ENCODE measurements around the gene OSBPL8.

Gene OSBPL8, protein sequence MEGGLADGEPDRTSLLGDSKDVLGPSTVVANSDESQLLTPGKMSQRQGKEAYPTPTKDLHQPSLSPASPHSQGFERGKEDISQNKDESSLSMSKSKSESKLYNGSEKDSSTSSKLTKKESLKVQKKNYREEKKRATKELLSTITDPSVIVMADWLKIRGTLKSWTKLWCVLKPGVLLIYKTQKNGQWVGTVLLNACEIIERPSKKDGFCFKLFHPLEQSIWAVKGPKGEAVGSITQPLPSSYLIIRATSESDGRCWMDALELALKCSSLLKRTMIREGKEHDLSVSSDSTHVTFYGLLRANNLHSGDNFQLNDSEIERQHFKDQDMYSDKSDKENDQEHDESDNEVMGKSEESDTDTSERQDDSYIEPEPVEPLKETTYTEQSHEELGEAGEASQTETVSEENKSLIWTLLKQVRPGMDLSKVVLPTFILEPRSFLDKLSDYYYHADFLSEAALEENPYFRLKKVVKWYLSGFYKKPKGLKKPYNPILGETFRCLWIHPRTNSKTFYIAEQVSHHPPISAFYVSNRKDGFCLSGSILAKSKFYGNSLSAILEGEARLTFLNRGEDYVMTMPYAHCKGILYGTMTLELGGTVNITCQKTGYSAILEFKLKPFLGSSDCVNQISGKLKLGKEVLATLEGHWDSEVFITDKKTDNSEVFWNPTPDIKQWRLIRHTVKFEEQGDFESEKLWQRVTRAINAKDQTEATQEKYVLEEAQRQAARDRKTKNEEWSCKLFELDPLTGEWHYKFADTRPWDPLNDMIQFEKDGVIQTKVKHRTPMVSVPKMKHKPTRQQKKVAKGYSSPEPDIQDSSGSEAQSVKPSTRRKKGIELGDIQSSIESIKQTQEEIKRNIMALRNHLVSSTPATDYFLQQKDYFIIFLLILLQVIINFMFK

DNA sequence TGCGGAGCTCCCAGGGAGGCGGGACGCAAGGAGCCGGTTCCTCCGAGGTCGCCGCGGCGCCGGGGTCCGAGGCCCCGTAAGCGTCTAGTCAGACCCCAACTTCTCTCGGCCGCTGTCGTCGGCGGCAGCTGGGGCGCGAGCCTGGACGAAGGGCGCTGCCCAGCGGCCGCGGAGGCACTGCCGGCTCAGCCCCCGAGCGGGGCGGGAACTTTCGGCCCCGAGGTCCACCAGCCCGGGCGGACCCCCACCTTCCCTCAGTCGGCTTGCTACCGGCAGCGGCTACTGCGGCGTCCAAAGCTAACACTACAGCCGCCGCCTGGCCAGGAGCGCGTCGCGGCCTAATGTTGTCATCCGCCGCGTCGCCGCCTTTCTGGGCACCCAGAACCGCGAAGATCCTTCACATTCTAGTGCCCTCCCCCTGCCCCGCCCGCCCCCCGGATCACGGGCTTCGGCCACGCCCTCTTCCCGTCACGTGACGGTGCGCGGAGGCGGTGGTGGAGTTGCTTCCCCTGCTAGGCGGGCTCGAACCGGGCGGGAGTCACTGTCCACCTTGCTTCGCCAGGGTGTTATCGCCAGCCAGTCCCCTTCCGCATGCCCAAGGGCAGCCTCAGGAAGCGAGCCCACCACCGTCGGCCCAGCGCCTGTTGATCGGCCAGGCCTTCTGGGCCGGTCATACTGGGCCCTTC, at the start of gene OSBPL8:
Gene OSBPL8 (minus strand): TSS at position 372 of the 686 bp plus-strand sequence. CDS start 72,220 bp downstream, outside the sequence.
- DNase-seq = peak; percentile 96

DNA sequence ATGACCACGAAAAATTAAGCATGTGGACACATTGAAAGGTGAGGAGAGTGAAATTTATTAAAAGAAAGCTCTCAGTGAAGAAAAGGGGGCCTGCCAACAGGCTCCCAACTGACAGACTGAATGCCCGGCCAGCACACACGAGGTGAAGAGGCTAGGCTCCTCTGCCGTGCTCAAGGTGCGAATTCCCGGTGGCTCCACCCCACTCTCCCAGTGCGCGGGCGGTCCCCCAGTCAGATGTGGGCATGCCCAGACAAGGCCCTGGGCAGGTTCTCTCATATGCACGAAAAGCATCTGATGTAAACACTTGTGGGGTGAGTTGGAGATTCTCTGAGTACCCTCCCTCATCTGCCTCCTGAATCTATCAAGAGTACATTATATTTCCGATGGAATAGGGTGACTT, 48.5 kb upstream of the OSBPL8 start:
- DNase-seq = no peak

DNA sequence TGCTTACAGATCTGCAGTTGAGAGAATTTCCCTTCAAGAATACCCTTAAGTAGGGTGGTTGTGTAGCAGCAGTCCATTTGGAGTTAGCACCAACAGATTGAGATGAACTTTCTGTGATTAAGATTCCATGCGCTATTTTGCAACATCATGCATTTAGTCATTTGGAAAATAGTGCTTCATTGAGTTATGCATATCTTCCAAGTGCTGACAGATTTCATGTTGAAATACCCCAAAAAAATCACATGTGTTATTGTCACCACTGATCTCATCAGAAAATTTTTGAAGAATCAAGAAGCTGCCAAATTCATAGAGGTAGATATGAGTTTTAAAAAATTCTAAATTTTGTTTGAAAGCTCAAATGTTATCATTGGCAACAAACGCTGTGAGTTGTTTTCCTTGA, 35.5 kb upstream of the OSBPL8 start:
- no peak for DNase-seq

DNA sequence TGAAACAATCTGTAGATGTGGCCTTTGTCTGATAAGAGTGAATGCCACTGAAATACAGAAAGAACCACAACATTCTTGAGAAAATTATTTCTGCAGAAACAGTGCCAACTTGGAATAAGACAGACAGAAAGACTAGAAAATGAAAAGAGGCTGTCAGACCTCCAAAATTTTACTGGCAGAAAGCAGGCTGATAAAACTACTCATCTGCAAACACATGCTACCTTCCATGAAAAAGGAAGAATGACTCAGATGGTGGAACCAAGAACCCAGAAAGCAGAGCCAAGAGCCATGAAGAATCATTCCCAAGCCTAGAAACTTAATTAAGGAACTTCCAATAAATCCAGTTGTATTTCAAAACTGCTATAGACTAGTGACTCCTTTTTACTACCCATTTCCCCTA, 31.9 kb upstream of the OSBPL8 start:
- DNase-seq = no peak

DNA sequence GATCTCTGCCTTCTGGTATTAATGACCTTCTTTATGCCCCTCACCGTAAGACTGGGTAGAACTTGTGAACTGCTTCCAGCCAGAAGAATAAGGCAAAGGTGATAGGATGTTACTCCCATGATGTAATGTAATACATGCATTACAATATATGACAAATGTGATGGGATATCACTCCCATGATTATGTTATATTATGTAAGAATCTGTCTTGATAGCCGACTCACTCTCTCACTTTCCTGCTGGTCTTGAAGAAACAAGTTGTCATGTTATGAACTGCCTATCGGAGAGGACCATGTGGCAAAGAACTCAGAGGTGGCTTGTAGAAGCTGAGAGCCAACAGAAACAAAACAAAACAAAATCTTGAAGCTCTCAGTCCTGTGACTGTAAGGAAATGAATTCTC, 30.6 kb upstream of the OSBPL8 start:
- DNase-seq = no peak

DNA sequence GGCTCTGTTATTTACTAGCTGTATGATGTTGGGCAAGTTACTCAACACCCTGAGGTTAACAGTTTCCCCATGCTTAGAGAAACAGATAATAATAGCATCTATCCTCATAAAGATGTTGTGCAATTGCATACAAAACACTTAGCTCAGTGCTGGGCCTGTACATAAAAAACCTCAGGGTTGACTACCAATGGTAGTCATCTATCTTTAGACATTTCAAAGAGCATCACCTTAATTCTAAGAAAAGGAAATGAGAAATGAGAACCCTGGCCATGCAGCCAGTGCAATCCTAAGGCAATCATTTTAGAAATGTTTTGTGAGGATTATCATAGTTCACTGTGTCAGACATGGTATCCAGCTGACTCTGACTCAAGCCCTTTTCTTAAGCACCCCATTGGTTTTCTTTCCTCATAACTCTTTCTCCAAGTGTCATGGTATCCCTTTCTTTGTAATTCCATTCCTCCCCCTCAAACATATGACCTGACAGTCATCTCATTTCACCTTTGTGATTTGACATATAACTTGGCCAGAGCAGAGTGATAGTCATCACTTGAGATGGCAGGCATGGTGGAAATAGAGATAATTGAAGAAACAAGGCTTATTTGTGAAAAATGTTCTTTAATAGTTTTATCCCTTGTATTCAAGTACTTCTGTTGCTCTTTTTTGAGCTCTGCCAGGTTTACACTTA, 29.5 kb upstream of the OSBPL8 start:
- peak; percentile 66 for DNase-seq

DNA sequence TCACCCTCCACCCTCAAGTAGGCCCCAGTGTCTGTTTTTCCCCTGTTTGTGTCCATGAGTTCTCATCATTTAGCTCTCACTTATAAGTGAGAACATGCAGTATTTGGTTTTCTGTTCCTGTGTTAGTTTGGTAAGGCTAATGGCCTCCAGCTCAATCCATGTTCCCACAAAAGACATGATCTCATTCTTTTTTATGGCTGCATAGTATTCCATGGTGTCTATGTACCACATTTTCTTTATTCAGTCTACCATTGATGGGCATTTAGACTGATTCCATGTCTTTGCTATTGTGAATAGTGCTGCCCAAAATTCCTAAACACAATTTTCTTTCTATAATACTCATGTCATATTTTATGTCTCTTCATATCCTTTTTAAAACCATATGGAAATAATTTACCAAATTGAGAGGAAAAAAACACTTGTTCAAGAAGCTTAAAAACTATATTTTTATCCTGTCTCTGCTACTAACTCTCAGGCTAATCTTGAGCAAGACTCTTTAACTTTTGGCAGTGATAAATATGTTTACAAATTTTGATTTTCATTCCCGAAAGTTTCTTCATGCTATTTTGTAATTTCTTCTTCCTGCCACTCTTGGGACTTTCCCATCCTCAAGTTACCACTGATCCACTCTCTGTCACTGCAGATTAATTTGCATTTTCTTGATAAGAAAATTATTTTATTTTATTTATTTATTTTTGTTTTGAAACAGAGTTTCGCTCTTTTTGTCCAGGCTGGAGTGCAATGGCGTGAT, 28.0 kb upstream of the OSBPL8 start:
- DNase-seq = no peak

DNA sequence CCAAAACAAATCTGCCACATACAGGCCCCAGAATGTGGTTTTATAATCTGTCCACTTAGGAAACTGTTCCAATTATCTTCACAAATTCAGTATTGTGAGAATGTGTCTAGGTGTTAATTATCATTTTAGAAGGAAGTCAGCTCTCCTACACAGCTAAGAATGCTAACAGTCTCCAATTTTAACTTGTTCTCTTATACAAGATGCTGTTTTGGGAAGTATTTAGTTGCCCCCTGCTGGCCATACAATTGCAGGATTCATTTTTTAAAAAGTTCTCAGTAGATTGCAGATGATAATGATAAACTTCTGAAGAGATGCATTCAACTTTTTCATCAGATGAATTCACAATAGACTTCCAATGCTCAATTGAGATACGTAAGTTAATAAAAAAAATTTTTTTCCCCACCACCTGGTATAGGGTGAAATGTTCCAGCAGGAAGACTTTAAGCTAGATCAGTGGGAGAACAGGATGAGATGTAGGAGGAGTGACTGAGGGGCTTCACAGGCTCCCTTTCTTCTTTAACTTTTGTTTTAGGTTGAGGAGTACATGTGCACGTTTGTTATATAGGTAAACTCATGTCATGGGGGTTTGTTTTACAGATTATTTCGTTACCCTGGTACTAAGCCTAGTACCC, 27.3 kb upstream of the OSBPL8 start:
- peak; percentile 47 for DNase-seq

DNA sequence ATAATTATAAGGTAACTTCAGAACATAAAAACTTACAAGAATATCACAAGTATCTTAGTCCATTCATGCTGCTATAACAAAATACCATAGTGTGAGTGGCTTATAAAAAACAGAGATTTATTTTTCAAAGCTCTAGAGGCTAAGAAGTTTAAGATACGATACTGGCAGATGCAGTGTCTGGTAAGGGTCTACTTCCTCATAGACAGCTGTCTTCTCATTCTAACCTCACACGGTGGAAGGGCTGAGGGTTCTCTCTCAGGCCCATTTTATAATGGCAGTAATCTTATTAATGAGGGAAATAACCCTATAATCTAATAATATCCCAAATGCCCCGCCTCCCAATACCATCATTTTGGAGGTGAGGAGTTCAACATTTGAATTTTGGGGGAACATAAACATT, 23.7 kb upstream of the OSBPL8 start:
- no peak for DNase-seq

DNA sequence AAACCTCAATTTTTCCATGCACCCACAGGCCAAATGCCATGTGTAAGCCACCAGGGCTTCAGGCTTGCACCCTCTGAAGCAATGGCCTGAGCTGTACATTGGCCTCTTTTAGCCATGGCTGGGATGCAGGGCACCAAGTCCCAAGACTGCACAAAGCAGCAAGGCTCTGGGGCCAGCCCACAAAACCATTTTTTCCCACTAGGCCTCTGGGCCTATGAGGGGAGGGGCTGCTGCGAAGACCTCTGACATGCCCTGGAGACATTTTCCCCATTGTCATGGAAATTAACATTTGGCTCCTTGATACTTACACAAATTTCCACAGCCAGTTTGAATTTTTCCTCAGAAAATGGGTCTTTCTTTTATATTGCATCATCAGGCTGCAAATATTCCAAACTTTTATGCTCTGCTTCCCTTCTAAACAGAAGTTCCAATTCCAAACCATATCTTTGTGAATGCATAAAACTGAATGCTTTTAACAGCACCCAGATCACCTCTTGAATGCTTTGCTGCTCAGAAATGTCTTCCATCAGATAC, 14.3 kb upstream of the OSBPL8 start:
- DNase-seq = no peak

DNA sequence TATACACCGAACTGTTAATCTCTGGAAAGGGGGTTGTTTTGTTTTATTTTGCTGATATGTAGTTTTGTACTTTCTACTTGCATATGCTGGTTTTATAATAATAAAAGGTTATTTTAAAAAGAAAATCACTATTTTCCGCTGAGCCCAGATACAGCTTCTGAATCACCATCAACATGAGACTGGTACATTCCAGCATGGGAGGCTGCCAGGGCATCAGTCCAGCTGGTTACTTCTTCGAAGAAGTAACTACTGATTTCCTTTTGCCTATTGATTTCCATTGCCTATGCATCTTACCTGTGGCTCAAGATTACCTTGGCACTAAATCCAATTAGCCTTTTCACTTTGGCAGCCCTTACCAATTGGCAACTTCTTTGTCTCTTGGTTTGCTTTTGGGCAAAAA, 11.7 kb upstream of the OSBPL8 start:
- no peak for DNase-seq

DNA sequence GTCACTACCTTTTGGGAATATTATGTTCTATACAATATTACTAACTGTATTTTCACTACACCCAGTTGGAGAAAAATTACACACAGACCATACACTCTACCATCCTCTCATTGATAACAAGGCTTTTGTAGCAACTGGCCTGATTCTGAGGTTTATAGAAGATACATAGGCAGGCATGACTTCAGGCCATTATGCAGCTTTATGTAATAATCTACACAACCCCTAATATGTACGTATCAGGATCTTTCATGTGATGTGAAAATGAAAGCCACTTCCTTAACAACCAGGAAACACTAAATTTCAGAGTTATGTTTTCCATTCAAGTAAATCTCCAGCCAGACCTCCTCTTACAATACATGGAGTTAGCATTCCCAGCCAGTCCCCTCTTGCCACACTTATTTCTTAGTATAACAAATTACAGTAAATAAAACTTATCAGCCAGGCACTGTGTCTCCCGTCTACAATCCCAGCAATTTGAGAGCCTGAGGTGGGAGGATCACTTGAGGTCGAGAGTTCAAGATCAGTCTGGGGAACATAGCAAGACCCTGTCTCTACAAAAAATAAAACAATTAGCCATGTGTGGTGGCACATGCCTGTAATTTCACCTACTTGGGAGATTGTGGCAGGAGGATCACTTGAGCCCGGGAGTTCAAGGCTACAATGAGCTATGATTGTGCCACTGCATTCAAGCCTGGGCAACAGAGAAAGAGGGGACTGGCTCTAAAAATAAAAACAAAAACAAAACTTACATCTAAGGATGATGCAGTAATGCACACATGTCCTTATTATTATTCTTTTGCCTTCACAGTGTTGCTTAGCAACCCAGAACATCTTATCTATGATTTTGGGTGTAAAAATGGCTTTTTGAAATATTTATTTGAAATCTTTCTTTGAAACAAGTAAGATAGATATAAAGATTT, 10.4 kb upstream of the OSBPL8 start:
- DNase-seq = no peak

DNA sequence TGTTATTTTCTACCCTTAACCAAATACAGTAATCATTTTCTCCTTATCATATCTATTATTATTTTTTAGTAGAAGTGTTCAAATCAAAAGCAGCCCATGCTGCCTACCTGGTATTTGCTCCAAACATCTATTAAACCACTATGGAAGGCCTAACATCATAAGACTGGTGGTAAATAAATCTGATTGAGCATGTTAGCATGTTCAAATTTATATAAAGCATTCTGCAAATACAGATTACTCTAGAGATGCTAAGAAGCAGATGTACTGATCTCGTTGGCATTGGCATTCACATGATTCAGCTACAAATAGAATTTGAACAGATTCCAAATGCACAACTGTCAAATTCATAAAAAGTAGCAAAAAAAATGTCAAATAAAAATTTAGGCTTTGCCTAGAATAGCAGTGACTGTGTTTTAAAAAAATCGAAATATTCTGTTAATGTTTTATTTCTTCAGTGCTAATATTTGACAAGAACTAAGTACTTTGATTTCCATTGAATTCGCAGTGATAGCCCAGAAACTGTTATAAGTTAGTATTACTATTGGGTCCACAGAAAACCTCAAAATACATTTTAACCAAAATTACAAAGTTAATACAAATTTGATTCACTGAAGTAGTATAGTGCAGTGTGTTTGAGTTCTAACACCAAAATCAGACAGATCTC, 9.4 kb upstream of the OSBPL8 start:
- no peak for DNase-seq

DNA sequence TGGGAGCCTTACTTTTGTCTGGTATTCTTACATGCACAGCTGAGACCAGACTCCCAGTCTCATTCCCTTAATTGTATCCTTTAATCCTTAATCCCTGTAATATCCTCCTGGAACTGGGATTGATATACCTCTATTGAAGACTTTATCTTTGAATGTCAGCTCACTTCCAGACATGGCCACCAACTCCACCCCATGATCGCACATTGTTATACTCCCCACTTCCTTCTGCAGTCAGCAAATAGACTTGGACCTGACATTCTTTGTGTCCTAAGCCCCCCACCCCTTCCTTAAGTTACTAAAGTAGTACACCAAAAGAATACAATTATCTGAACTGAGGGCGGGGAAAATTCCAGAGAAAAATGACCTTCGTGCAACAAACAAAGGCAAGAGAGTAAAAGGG, 8.6 kb upstream of the OSBPL8 start:
- no peak for DNase-seq

DNA sequence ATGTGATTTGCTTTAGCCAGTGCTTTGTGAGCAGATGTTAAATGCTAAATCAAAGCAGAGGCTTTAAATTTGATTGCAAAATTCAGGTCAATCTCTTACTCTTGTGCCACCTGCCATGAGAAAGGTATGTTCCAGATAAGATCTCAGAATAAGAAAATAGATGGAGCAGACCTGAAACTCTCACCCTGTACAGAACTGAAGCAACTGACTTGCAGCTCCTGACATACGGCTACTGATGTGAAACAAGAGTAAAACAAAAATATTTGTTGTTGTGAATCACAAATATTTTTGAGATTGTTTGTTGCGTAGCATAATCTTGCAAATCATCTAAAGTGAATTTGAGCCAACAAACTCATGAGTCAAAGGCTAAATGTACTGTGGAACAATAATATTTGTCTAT, 3.5 kb upstream of the OSBPL8 start:
- no peak for DNase-seq

DNA sequence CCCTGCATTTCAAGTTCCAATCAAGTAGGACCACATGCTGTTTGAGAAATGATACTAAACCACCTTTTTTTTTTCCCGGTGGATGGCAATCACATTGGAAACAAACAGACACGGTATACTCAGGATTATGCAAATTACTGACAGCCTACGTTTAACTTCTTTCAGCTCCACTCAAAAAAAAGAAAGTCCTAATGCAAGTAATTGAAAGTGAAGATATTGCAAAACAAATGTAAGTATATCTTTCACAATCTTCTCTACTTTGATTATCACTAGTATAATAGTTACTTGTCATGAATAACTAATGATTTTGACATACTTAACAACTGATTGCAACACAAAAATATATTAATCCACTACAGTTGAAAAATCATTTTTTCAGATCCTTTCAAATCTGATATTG, 2.6 kb upstream of the OSBPL8 start:
- DNase-seq = no peak

DNA sequence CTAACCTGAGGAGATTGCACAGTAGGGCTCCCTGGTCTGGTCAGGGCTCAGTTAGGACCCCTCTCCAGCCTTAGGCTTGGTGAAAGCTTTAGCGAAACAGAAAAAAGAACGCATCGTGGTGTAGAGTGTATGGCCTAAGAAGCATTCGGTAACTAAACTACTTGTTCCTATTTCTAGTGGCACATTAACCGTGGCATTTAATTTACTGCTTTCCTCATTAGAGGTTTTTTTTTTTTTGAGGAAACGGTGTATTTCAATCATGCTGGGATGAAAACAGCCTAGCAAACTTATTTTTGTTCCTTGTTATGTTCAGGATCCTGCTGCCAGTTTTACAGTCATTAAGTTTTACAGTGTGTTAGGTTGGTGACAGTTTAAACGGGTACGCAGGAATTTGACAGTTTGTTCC, 518 bp upstream of the OSBPL8 start:
- DNase-seq = no peak

DNA sequence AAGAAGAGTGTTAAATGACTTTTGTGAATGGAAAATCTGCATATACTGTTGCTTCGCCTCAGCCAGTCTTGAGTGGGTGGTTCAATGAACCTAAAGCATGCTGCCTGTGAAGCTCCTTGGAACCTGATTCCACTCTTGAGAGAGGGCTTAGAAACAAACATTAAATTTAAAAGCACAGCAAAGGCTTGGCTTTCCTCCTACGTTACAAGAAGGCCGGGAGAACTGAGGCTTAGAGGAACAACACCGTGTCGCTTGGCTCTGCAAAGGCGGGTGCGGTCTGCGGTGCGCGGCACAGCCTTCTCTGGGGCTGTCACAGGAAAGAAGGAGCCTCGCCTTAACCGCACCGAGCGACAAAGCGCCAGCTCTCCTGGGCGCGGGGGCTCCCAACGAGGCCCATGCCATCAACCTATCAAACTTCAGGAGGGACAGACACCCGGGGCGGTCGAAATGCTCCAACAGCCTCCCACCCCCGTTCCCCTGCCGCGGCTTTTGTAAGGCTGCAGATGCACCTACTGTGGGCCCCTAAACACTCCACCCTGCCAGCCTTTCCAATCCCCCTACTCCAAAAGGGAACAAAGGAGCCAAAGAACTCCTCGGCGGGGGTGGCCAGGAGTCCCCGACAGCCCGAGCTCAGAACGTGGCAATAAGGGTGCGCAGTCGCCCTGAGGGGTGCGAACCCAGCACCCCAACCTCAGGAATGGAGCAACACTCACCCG, 729 bp downstream of the OSBPL8 start:
- peak; percentile 86 for DNase-seq

DNA sequence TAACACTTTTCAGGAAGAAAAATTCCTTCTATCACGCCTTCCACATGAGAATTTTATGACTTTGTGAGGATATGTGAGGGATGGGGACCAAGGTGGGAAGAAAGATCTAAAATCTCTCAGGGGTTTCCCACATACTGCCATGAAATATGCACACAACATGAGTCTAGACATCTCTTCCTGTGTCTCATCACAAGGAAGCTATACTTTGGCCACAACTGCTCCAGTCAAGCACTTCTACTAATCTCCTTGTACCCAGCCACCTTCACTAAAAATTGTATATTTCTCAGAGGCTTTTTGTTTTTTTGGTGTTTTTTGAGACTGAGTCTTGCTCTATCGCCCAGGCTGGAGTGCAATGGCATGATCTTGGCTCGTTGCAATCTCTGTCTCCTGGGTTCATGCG, 3.2 kb downstream of the OSBPL8 start:
- DNase-seq = no peak
